Prostate gland (tissue), 2 donors: ENCODE data around the gene ZNF496. TPM values are rescaled to one million over a fixed set of nuclear protein-coding genes. Genes with fewer than 3 reads are reported as not detected.

Source experiments
- DNase-seq: peaks from one replicate; pipeline ENCODE4 v3.0.0-alpha.2; 2019; ENCODE audit warnings: low spot score
- H3K27ac ChIP-seq, 2 donors: fragments of 200-600 bp; sonication (generic); 2 replicates each; pipeline ENCODE4 v1.5.1; 2017 to 2019
- H3K27me3 ChIP-seq: fragments of 200-600 bp; sonication (generic); replicated peaks from 2 replicates; pipeline ENCODE4 v1.5.1; 2019; ENCODE audit not compliant: insufficient read depth
- H3K36me3 ChIP-seq, 2 donors: fragments of 200-600 bp; sonication (generic); 1 replicate in 1 of 2; 2 replicates in 1 of 2; pipeline versions ENCODE4 v1.5.1 to v1.8.1; 2017 to 2019
- H3K4me1 ChIP-seq: fragments of 200-600 bp; sonication (generic); replicated peaks from 2 replicates; pipeline ENCODE4 v1.5.1; 2019
- H3K4me3 ChIP-seq, 2 donors: fragments of 200-600 bp; sonication (generic); 2 replicates each; pipeline ENCODE4 v1.5.1; 2017 to 2019
- H3K9me3 ChIP-seq: fragments of 200-600 bp; sonication (generic); 2 replicates; pipeline ENCODE4 v1.5.1; 2017
- POLR2A ChIP-seq: fragments of 450-650 bp; IDR thresholded peaks from one replicate; pipeline ENCODE4 v1.6.1; 2016; ENCODE audit warnings: antibody characterized with exemption, mild to moderate bottlenecking
- POLR2AphosphoS5 ChIP-seq: sonication (generic); formaldehyde crosslinking; IDR thresholded peaks from one replicate; pipeline ENCODE4 v1.6.1; 2017; ENCODE audit warnings: antibody characterized with exemption
- WGBS: methylation state at CpG from one replicate; pipeline ENCODE4 v1.1.5; 2018; 5-methylcytosine and 5-hydroxymethylcytosine counted together
- intact Hi-C: fragments of 100-400 bp; cut with DNase I; formaldehyde crosslinking; loops from one replicate; pipeline ENCODE4 v1.14.2; 2022
- total RNA-seq, 2 donors: library from RNA; depleted of rRNA; stranded (reverse); fragments of >200 nt; gene quantifications; one replicate each; pipeline ENCODE4 v1.1.0, GENCODE V29; 2016
- TF ChIP-seq, protein P1 (sequence below), 4 experiments: fragments of 200-600 bp in 2 of 4; fragments of 450-650 bp in 2 of 4; sonication (generic) in 2 of 4; IDR thresholded peaks; 1 replicate in 3 of 4; 2 replicates in 1 of 4; pipeline ENCODE4 v1.5.1; 2016 to 2019; ENCODE audit warnings: antibody characterized with exemption in 4 of 4, mild to moderate bottlenecking in 2 of 4, moderate library complexity in 2 of 4

ZNF496 gene
- total RNA-seq, 2 donors from 2014 or later: 32.1 to 68.2 TPM

DNA sequence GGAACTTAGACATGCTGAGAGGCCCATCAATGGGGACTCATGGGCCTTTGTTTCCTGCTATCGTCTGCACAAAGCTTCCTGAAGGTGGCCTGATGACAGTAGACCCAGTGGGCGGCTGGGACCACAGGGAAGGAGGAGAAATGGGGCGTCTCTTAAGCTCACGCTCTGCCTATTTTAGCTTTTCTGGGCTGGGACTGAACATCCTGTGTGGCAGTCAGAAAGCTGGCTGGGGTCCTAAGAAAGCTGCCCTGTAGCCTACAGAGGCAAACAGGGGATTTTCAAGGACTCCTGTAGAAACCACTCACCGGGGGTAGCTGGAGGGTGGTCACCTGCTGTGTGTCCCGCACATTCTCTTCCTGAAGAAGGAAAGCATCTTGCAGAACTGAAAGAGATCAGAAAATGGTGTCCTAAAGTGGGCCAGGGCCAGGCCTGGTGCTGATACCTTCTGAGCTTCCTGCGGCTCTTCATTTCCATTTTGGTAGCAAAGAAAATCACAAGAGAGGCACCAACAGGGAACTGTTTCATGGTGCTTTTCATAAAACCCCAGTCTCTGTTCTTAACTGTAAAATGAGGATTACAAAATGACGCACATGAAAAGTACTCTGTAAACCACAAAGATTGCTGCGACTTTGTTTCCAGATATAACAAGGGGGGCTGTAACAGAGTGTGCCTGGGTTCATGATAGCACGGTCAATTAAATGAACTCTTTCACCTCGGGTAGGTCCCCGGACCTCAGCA lies 8.6 kb downstream of the ZNF496 start:
- Histone ChIP-seq H3K4me1 (no peaks in the 10 kb centered on the region), H3K4me3 (no peak overlapping the region), H3K27ac (no peak overlapping the region), H3K36me3 (peaks cover 0 to 10% of the 10 kb centered on the region in 2 donors), H3K9me3 (no peaks in the 10 kb centered on the region), H3K27me3 (no peaks in the 10 kb centered on the region)
- no peak for DNase-seq
- intact Hi-C loops: no loop called here
- TF ChIP-seq POLR2AphosphoS5: no peak
- TF ChIP-seq, protein P1, sequence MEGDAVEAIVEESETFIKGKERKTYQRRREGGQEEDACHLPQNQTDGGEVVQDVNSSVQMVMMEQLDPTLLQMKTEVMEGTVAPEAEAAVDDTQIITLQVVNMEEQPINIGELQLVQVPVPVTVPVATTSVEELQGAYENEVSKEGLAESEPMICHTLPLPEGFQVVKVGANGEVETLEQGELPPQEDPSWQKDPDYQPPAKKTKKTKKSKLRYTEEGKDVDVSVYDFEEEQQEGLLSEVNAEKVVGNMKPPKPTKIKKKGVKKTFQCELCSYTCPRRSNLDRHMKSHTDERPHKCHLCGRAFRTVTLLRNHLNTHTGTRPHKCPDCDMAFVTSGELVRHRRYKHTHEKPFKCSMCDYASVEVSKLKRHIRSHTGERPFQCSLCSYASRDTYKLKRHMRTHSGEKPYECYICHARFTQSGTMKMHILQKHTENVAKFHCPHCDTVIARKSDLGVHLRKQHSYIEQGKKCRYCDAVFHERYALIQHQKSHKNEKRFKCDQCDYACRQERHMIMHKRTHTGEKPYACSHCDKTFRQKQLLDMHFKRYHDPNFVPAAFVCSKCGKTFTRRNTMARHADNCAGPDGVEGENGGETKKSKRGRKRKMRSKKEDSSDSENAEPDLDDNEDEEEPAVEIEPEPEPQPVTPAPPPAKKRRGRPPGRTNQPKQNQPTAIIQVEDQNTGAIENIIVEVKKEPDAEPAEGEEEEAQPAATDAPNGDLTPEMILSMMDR (IDR thresholded peaks at IDR 0.05): no peak
- TF ChIP-seq POLR2A: no peak
- WGBS: 88% methylated on average over 12 of the region's 12 CpGs

DNA sequence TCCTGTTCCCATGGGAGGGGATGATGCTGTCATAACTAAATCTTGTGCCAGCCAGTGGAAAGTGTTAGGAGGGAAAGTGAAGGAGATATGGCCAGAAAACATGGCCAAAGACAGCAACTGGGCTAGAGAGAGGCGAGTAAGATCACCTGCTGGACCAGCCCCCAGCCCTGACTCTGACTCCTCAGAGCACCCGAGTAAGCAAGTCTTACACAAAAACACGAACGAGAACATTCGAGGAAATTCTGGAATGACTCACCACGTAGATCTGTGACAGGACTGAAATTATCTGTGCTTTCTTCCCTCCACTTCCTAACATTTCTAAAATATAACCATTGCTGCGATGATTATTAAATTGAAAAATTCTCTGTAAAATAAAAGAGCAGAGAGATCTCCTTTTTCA lies 9.2 kb downstream of the ZNF496 start:
- TF ChIP-seq POLR2A: no peak
- Histone ChIP-seq H3K27me3 (no peaks in the 10 kb centered on the region), H3K36me3 (peaks cover 0 to 10% of the 10 kb centered on the region in 2 donors), H3K4me3 (no peak overlapping the region), H3K9me3 (no peaks in the 10 kb centered on the region), H3K27ac (no peak overlapping the region), H3K4me1 (no peaks in the 10 kb centered on the region)
- 85% methylated on average over 7 of the region's 7 CpGs for WGBS
- intact Hi-C loops: no loop called here
- DNase-seq: no peak

DNA sequence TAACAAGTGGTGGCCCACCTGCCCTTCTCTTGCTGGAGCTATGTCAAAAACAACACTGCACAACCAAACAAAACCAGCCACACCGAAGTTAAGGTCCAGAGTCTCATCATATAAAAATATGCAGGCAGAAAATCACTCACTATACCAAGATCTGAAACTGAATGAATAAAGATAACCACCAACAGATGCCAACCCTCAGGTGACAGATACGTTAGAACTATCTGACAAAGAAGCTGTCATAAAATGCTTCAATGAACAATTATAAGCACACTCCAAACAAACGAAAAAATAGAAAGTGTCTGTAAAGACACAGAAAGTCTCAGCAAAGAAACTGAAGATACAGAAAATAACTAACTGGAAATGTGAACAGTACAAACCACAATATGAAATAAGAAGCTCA lies 14.0 kb downstream of the ZNF496 start:
- WGBS: 63% methylated on average over 3 of the region's 3 CpGs
- intact Hi-C loops: no loop called here
- peaks cover 0 to 10% of the 10 kb centered on the region in 2 donors for H3K36me3 ChIP-seq

DNA sequence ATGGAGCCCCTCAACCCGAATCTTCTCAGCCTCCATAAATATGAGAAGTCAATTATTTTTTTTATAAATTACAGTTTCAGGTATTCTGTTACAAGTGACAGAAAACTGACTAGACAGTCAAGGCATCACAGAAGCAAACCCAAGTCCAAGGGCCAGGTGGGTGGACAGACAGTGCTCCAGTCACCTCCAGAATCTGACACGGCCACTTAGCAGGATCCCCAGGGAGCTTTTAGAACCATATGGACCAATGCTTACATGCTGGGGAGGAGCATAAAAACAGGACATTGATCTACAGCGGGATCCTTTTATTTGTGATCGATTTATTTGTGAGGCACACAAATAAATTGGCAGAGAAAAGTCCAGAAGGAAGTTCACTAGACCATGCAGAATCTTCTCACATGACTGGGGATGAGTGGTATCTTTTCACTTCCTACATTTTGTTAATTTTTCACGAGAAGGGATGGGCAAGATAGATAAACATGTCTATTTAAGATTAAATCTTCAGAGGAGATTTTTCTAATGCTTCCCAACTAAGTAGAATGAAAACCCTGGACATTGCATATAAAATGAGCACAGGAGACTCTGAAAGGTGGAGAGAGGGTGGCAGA lies 15.0 kb downstream of the ZNF496 start:
- H3K27me3 ChIP-seq: no peaks in the 10 kb centered on the region
- H3K9me3 ChIP-seq: no peaks in the 10 kb centered on the region
- H3K4me1 ChIP-seq: no peaks in the 10 kb centered on the region
- H3K36me3 ChIP-seq: peaks cover 0 to 4% of the 10 kb centered on the region in 2 donors
- no peak overlapping the region for H3K4me3 ChIP-seq
- 81% methylated on average over 5 of the region's 5 CpGs for WGBS
- no peak overlapping the region for H3K27ac ChIP-seq
- no peak for DNase-seq
- TF ChIP-seq, protein P1 (IDR thresholded peaks at IDR 0.05): no peak
- TF ChIP-seq POLR2A (no peak), POLR2AphosphoS5 (no peak)
- intact Hi-C loops: no loop called here

More for the DNA sequence above, 14.0 kb downstream of the ZNF496 start:
- no peak overlapping the region for H3K27ac ChIP-seq
- no peaks in the 10 kb centered on the region for H3K9me3 ChIP-seq
- TF ChIP-seq POLR2A (no peak), POLR2AphosphoS5 (no peak)
- TF ChIP-seq, protein P1 (IDR thresholded peaks at IDR 0.05): no peak
- no peak overlapping the region for H3K4me3 ChIP-seq
- no peak for DNase-seq
- no peaks in the 10 kb centered on the region for H3K27me3 ChIP-seq
- no peaks in the 10 kb centered on the region for H3K4me1 ChIP-seq

DNA sequence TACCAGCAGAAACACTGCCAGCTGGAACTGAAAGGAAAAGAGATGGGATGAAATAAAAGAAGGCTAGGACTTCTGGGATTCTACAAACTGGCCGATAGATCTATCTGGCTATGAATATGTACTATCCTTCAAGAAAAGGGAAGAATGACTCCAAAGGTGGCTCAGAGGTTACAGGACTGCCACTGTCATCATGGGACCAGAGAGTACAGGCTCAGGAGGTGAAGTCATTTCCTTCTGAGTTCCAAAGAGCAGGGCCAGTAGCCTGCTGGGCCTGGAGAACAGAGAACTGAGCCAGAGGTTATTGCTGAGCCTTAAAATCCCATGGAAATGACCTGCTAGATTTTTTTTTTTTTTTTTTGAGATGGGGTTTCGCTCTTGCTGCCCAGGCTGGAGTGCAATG lies 27.6 kb downstream of the ZNF496 start:
- Histone ChIP-seq H3K27me3 (no peaks in the 10 kb centered on the region), H3K4me3 (no peak overlapping the region), H3K27ac (no peak overlapping the region), H3K9me3 (no peaks in the 10 kb centered on the region), H3K36me3 (peaks cover 0 to 14% of the 10 kb centered on the region in 2 donors), H3K4me1 (no peaks in the 10 kb centered on the region)
- WGBS: 93% methylated on average over 2 of the region's 2 CpGs
- TF ChIP-seq, protein P1 (IDR thresholded peaks at IDR 0.05): no peak
- no peak for TF ChIP-seq POLR2A
- TF ChIP-seq POLR2AphosphoS5: no peak
- intact Hi-C loops: no loop called here
- DNase-seq: no peak
